ENCODE data around the gene ARHGEF3. TPM values are rescaled to one million over a fixed set of nuclear protein-coding genes. Genes with fewer than 3 reads are reported as not detected.

Gene ARHGEF3
- total RNA-seq, 4 donors from 2014 or later: 13.3 to 28.5 (median 19.1) TPM

DNA sequence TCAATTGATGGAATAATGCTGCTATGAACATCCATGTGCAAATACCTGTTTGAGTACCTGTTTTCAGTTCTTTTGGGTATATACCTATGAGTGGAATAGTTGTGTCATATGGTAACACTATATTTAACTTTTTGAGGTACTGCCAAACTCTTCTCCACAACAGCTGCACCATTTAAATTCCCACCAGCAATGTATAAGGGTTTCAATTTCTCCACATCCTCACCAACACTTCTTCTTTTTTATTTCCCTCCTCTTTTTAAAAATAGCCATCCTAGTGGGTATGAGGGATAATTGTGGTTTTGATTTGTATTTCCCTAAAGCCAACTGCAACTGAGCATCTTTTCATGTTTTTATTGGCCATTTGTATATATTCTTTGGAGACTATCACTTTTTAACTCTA lies 31.3 kb upstream of the ARHGEF3 start:
- DNase-seq (ENCODE audit: low spot score in 2 of 2): no peak
- H3K4me3 ChIP-seq (ENCODE audit: low read depth, poor library complexity, severe bottlenecking): no peak overlapping the region
- intact Hi-C loops (cut with DNase I; ENCODE audit: low total_unique reads): no loop called here
- TF ChIP-seq, protein P1, sequence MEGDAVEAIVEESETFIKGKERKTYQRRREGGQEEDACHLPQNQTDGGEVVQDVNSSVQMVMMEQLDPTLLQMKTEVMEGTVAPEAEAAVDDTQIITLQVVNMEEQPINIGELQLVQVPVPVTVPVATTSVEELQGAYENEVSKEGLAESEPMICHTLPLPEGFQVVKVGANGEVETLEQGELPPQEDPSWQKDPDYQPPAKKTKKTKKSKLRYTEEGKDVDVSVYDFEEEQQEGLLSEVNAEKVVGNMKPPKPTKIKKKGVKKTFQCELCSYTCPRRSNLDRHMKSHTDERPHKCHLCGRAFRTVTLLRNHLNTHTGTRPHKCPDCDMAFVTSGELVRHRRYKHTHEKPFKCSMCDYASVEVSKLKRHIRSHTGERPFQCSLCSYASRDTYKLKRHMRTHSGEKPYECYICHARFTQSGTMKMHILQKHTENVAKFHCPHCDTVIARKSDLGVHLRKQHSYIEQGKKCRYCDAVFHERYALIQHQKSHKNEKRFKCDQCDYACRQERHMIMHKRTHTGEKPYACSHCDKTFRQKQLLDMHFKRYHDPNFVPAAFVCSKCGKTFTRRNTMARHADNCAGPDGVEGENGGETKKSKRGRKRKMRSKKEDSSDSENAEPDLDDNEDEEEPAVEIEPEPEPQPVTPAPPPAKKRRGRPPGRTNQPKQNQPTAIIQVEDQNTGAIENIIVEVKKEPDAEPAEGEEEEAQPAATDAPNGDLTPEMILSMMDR (IDR thresholded peaks at IDR 0.05): no peak
- TF ChIP-seq POLR2A (IDR thresholded peaks at IDR 0.05): no peak

DNA sequence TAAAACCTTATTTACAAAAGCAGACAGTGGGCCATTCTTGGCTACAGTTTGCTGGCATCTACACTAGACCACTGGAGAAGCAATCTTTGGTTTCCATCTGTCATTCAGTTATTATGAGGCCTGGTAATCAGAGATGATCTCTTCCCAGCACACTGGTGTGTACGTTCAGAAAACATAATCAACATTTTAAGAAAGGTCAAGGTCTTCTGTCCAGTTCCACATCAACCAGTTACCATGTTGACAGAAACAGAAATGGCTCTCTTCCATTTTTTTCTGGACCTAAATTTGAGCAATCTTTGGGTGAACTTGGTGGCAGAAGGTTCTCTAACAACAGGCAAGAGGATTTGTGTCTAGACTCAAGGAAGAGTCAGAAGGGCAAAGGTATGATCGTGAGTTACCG lies 29.8 kb upstream of the ARHGEF3 start:
- WGBS, 2 donors: 88 to 92% methylated on average over 3 of the region's 3 CpGs
- TF ChIP-seq POLR2A (IDR thresholded peaks at IDR 0.05): no peak
- TF ChIP-seq, protein P1 (IDR thresholded peaks at IDR 0.05): no peak
- intact Hi-C loops (cut with DNase I; ENCODE audit: low total_unique reads): no loop called here
- DNase-seq (ENCODE audit: low spot score in 2 of 2): no peak
- H3K4me3 ChIP-seq (ENCODE audit: low read depth, poor library complexity, severe bottlenecking): no peak overlapping the region

DNA sequence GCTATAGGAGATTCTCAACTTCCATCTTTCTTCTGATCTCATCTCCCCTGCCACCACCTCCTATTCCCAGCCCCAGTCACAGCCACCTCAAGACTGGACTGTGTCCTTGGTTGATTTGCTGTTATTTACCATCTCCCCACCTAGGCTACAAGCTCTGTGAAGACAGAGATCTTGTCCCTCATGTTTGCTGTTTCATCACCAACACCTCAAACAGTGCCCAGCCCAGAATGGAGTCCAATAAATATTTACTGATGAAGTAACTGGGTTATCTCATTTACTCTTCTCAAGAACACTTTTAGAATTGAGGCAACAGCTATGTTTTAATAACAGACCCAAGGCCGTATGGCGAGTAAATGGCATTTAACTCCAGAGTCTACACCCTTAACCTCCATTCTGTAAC lies 29.1 kb upstream of the ARHGEF3 start:
- intact Hi-C loops (cut with DNase I; ENCODE audit: low total_unique reads): no loop called here
- no peak overlapping the region for H3K4me3 ChIP-seq (ENCODE audit: low read depth, poor library complexity, severe bottlenecking)
- DNase-seq (ENCODE audit: low spot score in 2 of 2): no peak
- no peak for TF ChIP-seq POLR2A (IDR thresholded peaks at IDR 0.05)
- TF ChIP-seq, protein P1 (IDR thresholded peaks at IDR 0.05): no peak
- WGBS, 2 donors: 83 to 88% methylated on average over 2 of the region's 2 CpGs

DNA sequence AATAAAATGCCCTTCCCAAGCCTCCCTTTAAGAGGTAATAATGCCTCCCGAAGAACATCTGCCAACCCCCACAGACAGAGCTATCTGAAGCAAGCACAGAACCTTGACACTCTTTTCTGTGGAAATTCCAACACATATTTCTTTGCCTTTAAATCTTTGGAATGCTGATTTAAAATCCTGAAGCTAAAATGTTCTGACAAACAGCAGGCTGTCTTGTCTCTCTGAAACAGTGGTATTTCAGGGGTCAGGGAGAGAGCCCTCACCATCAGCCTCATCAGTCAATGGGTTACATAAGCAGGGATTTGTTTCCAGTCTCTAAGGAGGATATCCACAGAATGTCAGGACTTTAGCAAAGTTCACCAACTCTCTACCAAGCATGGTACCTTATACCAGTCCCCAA lies 27.8 kb upstream of the ARHGEF3 start:
- H3K4me3 ChIP-seq (ENCODE audit: low read depth, poor library complexity, severe bottlenecking): no peak overlapping the region
- no peak for TF ChIP-seq POLR2A (IDR thresholded peaks at IDR 0.05)
- TF ChIP-seq, protein P1 (IDR thresholded peaks at IDR 0.05): no peak
- intact Hi-C loops (cut with DNase I; ENCODE audit: low total_unique reads): no loop called here
- WGBS, 2 donors: 70 to 90% methylated on average over 1 of the region's 1 CpG
- DNase-seq (ENCODE audit: low spot score in 2 of 2): no peak

DNA sequence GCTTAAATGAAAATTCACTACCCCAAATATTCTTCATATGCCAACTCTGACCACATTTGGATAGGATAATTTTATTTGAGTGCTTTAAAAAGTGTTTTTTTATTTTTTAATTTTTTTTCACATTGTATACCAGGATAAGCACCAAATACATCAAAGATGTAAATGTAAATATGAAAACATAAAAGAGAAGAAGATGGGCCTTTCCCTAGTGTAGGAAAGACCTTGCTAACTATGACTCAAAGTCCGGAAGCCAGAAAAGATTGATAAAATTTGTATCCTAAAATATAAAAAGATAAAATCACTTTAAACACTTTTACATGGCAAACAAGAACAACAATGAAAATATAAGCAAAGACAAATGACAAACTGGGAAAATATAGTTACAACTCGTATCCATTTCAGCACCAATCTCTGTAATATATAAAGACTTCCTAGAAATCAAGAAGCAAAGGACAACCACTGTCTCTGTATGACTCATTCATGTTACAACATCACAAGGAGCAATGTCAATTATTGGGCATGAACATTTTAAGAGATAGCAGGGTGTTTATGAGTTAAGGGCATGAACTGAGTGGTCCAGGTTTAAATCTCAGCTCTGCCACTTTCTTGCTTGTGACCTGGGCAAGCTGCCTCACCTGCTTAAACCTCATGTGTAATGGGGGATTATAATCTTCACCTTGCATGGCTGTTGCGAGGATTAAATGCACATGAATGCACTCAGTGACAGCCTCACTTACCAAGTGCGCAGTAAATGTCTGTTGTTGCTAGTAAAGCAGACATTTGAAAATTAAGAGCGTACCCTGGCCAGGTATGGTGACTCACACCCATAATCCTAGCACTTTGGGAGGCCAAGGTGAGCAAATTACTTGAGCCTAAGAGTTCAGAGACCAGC lies 25.3 kb upstream of the ARHGEF3 start:
- intact Hi-C loops (cut with DNase I; ENCODE audit: low total_unique reads): no loop called here
- no peak for TF ChIP-seq POLR2A (IDR thresholded peaks at IDR 0.05)
- TF ChIP-seq, protein P1 (IDR thresholded peaks at IDR 0.05): no peak
- DNase-seq (ENCODE audit: low spot score in 2 of 2): no peak
- no peak overlapping the region for H3K4me3 ChIP-seq (ENCODE audit: low read depth, poor library complexity, severe bottlenecking)
- 90 to 97% methylated on average over 5 of the region's 5 CpGs for WGBS, 2 donors

All from lower leg skin (tissue), 4 donors.